Measurements from ENCODE around the gene GTF3C5.
"Not testable (repeated sequence)": the region's sequence is repeated elsewhere in the genome, so short reads cannot be mapped to it uniquely, and the experiment has no call there.

The GTF3C5 gene

DNA sequence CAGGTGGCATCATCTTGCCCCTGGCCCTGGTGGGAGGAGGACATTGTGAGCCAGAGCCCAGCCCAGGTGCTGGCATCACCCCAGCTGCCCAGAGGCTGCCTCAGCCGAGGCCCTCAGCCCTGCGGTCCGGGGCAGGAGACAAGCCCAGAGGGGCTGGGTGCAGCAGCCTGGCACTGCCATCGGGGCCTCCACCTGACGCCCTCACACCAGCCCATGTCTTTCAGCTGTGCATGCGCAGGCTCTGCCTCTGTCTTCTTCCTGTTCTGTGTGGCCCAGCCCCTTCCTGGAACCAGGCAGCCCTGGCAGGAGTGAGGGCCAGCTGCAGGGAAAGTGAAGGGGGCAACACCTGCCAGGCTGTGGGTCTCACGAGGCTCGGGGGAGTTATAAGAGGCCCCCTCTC lies 26.2 kb downstream of the GTF3C5 start:
- DNase-seq, result no peak

DNA sequence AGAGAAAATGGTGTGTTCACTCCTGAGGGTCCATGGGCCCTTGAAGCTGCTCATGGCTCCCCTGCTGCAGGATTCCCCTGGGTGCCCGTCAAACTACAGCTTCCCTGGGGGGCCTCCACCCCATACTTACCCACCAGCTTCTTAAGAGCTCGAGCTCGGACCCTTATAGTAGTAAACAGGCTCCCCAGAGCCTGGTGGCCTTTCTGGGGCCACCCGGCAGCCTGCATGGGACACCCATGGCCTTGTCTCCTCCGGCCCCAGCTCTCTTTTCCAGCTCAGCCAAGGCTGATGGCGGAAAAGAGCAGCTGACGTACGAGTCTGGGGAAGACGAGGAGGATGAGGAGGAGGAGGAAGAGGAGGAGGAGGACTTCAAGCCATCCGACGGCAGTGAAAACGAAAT lies 26.8 kb downstream of the GTF3C5 start:
- no peak for DNase-seq

DNA sequence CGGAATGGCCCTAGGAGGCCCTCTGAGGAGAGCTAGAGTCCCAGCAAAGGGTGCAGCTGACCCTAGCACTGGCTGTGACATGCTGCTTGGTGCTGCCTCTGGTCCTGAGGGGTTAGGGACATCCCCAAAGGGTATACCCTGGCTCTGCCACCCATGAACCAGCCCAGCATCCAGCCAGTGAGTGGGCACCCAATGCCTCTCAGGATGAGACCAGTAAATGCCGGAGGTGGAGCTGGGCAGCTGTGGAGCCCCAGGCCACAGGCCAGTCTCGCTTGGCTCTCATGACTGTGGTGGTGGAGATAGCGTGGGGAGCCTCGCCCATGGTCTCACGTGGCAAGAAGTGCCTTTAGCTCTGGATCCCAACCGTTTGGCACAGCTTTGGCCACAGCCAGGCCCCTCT lies 27.3 kb downstream of the GTF3C5 start:
- no peak for DNase-seq

DNA sequence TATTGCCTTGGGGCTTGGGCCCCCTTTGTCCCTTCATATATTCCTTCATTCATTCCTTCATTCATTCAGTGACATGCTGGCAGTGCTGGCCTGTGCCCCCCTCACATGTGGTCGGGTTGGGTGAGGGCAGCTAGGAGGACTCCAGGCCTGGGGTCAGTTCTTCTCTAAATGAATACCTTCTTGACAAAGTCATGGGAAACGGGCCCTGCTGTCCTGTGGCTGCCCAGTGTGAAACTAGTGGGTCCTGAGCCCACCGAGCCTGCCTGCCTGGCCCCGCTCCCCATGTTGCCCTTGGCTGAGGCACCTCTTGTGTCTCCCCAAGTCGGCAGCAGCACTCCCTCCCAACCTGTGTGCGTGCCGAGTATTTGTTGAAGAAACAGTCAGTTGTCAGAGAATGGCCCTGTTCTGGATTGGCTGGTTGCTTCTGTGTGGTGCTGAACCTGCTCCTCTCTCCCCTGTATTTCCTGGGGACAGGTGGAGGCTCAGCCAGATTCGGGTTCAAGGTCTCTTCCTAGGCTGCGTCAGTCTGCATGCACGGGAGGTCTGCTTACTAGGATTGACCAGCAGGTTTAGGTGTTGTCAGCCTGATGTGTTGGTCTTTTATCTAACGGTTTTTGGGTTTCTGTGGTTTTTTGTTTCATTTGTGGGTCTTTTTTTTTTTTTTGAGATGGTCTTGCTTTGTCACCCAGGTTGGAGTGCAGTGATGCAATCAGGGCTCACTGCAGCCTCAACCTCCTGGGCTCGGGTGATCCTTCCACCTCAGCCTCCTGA lies 27.9 kb downstream of the GTF3C5 start:
- no peak for DNase-seq

DNA sequence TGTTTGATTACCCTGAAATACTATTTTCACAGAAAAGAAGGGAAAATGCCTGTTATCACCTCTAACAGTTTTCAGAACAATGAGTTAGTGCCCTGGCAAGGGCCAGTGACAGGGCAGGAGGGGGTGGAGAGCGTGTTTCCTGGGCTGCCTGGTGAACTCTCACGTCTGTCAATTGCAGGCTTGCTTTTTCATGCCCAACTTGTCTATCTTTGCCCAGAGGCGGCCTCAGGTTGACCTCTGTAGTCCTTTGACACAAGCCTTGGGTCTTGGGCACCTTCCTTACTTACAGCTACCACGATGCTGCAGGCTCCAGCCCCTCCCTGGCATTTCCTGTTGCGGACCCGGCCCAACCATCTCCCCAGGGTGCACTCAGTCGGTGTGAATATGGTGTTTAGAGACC lies 28.8 kb downstream of the GTF3C5 start:
- no peak for DNase-seq

DNA sequence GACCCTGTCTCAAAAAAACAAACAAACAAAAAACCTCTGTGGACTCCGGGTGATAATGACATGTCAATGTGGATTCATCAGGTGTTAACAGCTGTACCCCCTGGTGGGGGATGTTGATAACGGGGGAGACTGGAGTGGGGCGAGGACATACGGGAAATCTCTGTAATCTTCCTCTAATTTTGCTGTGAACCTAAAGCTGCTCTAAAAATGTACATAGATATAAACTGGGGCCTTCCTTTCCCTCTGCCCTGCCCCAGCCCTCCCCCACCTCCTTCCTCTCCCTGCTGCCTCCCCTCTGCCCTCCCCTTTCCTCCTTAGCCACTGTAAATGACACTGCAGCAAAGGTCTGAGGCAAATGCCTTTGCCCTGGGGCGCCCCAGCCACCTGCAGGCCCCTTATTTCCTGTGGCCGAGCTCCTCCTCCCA lies 29.6 kb downstream of the GTF3C5 start:
- no peak for DNase-seq

DNA sequence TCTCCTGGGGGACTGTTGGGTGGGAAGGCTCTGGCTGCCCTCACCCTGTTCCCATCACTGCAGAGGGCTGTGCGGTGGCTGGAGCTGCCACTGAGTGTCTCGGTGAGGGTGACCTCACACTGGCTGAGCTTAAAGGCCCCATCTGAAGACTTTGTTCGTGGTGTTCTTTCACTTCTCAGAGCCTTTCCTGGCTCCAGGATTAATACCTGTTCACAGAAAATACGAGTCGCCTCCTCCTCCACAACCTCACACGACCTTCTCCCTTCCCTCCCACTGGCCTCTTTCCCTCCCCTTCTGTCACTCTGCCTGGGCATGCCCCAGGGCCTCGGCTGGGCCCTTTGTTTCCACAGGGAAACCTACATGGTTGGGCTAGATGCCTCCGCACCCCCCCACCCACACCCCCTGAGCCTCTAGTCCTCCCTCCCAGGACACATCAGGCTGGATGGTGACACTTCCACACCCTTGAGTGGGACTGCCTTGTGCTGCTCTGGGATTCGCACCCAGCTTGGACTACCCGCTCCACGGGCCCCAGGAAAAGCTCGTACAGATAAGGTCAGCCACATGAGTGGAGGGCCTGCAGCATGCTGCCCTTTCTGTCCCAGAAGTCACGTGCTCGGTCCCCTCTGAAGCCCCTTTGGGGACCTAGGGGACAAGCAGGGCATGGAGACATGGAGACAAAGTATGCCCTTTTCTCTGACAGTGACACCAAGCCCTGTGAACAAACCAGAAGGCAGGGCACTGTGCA lies 30.4 kb downstream of the GTF3C5 start:
- not testable (repeated sequence) for DNase-seq

DNA sequence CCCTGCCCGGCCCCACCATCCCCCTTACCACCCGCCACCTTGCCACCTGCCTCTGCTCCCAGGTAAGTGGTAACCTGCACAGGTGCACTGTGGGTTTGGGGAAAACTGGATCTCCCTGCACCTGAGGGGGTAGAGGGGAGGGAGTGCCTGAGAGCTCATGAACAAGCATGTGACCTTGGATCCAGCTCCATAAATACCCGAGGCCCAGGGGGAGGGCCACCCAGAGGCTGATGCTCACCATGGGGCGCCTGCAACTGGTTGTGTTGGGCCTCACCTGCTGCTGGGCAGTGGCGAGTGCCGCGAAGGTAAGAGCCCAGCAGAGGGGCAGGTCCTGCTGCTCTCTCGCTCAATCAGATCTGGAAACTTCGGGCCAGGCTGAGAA lies 31.0 kb downstream of the GTF3C5 start, which contains the start of gene CEL:
Gene CEL (plus strand): TSS at position 218 of the 382 bp plus-strand sequence. CDS start 22 bp downstream, at position 240.
- DNase-seq, result not testable (repeated sequence)

DNA sequence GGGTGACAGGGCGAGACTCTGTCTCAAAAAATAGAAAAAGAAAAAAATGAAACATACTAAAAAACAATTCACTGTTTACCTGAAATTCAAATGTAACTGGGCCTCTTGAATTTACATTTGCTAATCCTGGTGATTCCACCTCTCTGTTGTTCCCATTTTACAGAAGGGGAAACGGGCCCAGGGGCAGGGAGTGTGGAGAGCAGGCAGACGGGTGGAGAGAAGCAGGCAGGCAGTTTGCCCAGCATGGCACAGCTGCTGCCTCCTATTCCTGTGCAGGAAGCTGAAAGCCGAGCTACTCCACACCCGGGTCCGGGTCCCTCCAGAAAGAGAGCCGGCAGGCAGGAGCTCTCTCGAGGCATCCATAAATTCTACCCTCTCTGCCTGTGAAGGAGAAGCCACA lies 31.8 kb downstream of the GTF3C5 start:
- DNase-seq, result not testable (repeated sequence)

DNA sequence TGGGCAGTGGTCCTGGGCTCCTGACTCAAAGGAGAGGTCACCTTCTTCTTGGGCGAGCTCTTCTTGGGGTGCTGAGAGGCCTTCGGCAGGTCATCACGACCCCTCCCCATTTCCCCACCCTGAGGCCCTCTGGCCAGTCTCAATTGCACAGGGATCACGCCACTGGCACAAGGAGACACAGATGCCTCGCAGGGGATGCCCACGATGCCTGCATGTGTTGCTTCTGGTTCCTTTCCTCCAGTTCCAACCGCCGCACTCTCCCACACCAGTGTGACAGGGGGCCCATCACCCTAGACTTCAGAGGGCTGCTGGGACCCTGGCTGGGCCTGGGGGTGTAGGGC lies 32.3 kb downstream of the GTF3C5 start:
- no peak for DNase-seq

DNA sequence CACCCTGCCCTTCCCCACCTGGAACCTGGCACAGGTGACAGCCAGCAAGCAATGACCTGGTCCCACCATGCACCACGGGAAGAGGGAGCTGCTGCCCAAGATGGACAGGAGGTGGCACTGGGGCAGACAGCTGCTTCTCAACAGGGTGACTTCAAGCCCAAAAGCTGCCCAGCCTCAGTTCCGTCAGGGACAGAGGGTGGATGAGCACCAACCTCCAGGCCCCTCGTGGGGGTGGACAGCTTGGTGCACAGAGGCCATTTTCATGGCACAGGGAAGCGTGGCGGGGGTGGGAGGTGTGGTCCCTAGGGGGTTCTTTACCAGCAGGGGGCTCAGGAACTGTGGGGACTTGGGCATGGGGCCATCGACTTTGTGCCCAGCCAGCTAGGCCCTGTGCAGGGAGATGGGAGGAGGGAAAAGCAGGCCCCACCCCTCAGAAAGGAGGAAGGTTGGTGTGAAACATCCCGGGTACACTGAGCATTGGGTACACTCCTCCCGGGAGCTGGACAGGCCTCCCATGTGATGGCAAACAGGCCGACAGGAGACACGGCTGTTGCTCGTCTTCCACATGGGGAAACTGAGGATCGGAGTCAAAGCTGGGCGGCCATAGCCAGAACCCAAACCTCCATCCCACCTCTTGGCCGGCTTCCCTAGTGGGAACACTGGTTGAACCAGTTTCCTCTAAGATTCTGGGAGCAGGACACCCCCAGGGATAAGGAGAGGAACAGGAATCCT lies 32.9 kb downstream of the GTF3C5 start:
- no peak for DNase-seq

DNA sequence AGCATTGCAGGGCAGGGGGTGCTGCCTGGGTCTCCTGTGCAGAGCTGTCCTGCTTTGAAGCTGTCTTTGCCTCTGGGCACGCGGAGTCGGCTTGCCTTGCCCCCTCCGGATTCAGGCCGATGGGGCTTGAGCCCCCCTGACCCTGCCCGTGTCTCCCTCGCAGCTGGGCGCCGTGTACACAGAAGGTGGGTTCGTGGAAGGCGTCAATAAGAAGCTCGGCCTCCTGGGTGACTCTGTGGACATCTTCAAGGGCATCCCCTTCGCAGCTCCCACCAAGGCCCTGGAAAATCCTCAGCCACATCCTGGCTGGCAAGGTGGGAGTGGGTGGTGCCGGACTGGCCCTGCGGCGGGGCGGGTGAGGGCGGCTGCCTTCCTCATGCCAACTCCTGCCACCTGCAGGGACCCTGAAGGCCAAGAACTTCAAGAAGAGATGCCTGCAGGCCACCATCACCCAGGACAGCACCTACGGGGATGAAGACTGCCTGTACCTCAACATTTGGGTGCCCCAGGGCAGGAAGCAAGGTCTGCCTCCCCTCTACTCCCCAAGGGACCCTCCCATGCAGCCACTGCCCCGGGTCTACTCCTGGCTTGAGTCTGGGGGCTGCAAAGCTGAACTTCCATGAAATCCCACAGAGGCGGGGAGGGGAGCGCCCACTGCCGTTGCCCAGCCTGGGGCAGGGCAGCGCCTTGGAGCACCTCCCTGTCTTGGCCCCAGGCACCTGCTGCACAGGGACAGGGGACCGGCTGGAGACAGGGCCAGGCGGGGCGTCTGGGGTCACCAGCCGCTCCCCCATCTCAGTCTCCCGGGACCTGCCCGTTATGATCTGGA lies 33.7 kb downstream of the GTF3C5 start:
- no peak for DNase-seq

DNA sequence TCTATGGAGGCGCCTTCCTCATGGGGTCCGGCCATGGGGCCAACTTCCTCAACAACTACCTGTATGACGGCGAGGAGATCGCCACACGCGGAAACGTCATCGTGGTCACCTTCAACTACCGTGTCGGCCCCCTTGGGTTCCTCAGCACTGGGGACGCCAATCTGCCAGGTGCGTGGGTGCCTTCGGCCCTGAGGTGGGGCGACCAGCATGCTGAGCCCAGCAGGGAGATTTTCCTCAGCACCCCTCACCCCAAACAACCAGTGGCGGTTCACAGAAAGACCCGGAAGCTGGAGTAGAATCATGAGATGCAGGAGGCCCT lies 34.2 kb downstream of the GTF3C5 start:
- DNase-seq, result no peak

DNA sequence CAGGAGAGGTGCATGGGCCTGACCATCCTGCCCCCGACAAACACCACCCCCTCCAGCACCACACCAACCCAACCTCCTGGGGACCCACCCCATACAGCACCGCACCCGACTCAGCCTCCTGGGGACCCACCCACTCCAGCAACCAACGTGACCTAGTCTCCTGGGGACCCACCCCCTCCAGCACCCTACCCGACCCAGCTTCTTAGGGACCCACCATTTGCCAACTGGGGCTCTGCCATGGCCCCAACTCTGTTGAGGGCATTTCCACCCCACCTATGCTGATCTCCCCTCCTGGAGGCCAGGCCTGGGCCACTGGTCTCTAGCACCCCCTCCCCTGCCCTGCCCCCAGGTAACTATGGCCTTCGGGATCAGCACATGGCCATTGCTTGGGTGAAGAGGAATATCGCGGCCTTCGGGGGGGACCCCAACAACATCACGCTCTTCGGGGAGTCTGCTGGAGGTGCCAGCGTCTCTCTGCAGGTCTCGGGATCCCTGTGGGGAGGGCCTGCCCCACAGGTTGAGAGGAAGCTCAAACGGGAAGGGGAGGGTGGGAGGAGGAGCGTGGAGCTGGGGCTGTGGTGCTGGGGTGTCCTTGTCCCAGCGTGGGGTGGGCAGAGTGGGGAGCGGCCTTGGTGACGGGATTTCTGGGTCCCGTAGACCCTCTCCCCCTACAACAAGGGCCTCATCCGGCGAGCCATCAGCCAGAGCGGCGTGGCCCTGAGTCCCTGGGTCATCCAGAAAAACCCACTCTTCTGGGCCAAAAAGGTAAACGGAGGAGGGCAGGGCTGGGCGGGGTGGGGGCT lies 35.6 kb downstream of the GTF3C5 start:
- no peak for DNase-seq

DNA sequence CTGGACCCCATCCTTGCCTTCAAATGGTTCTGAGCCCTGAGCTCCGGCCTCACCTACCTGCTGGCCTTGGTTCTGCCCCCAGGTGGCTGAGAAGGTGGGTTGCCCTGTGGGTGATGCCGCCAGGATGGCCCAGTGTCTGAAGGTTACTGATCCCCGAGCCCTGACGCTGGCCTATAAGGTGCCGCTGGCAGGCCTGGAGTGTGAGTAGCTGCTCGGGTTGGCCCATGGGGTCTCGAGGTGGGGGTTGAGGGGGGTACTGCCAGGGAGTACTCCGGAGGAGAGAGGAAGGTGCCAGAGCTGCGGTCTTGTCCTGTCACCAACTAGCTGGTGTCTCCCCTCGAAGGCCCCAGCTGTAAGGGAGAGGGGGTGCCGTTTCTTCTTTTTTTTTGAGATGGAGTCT lies 36.2 kb downstream of the GTF3C5 start:
- DNase-seq, result no peak

DNA sequence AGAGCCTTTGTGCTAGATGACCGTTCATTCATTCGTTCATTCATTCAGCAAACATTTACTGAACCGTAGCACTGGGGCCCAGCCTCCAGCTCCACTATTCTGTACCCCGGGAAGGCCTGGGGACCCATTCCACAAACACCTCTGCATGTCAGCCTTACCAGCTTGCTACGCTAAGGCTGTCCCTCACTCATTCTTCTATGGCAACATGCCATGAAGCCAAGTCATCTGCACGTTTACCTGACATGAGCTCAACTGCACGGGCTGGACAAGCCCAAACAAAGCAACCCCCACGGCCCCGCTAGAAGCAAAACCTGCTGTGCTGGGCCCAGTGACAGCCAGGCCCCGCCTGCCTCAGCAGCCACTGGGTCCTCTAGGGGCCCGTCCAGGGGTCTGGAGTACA lies 37.0 kb downstream of the GTF3C5 start:
- no peak for DNase-seq

DNA sequence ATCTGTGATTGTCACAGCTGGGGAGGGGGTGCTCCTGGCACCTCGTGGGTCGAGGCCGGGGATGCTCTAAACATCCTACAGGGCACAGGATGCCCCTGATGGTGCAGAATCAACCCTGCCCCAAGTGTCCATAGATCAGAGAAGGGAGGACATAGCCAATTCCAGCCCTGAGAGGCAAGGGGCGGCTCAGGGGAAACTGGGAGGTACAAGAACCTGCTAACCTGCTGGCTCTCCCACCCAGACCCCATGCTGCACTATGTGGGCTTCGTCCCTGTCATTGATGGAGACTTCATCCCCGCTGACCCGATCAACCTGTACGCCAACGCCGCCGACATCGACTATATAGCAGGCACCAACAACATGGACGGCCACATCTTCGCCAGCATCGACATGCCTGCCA lies 37.6 kb downstream of the GTF3C5 start:
- not testable (repeated sequence) for DNase-seq

DNA sequence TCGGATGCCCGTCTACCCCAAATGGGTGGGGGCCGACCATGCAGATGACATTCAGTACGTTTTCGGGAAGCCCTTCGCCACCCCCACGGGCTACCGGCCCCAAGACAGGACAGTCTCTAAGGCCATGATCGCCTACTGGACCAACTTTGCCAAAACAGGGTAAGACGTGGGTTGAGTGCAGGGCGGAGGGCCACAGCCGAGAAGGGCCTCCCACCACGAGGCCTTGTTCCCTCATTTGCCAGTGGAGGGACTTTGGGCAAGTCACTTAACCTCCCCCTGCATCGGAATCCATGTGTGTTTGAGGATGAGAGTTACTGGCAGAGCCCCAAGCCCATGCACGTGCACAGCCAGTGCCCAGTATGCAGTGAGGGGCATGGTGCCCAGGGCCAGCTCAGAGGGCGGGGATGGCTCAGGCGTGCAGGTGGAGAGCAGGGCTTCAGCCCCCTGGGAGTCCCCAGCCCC lies 39.7 kb downstream of the GTF3C5 start:
- not testable (repeated sequence) for DNase-seq

DNA sequence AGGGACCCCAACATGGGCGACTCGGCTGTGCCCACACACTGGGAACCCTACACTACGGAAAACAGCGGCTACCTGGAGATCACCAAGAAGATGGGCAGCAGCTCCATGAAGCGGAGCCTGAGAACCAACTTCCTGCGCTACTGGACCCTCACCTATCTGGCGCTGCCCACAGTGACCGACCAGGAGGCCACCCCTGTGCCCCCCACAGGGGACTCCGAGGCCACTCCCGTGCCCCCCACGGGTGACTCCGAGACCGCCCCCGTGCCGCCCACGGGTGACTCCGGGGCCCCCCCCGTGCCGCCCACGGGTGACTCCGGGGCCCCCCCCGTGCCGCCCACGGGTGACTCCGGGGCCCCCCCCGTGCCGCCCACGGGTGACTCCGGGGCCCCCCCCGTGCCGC lies 40.2 kb downstream of the GTF3C5 start:
- not testable (repeated sequence) for DNase-seq

DNA sequence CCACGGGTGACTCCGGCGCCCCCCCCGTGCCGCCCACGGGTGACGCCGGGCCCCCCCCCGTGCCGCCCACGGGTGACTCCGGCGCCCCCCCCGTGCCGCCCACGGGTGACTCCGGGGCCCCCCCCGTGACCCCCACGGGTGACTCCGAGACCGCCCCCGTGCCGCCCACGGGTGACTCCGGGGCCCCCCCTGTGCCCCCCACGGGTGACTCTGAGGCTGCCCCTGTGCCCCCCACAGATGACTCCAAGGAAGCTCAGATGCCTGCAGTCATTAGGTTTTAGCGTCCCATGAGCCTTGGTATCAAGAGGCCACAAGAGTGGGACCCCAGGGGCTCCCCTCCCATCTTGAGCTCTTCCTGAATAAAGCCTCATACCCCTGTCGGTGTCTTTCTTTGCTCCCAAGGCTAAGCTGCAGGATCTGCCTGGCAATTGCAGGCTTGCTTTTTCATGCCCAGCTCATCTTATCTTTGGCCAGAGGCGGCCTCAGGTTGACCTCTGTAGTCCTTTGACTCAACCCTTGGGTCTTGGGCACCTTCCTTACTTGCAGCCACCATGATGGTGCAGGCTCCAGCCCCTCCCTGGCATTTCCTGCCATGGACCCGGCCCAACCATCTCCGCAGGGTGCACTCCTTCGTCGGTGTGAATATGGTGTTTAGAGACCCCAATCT lies 40.8 kb downstream of the GTF3C5 start:
- no peak for DNase-seq

DNA sequence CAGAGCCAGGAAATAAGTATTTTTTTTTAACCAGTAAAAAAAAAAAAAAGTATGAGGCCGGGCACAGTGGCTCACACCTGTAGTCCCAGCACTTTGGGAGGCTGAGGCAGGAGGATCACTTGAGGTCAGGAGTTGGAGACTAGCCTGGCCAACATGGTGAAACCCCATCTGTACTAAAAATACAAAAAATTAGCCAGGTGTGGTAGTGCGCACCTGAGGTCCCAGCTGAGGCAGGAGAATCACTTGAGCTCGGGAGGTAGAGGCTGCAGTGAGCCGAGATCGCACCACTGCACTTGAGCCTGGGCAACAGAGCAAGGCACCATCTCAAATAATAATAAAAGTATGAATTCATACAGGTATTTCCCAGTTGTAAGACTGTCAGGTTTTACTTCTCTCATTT lies 41.4 kb downstream of the GTF3C5 start:
- DNase-seq, result not testable (repeated sequence)

Measured in kidney glomerular epithelial cell (primary cell).